ENCODE results near the gene GLB1L2.

The GLB1L2 gene

GRCh38 chr11:134425413-134425812 lies 93.6 kb downstream of the GLB1L2 start:
- no peaks in the 10 kb centered on the region for H3K36me3 ChIP-seq (ENCODE audit: control insufficient read depth in 1 of 2, insufficient read depth in 2 of 2, low read length in 2 of 2)
- H3K9me3 ChIP-seq (ENCODE audit: control insufficient read depth in 1 of 2, low read length in 2 of 2), result no peaks in the 10 kb centered on the region
- no peaks in the 10 kb centered on the region for H3K4me1 ChIP-seq (ENCODE audit: control insufficient read depth in 1 of 2, insufficient read depth in 2 of 2, low read length in 2 of 2)
- no peak overlapping the region for H3K27ac ChIP-seq (ENCODE audit: low read depth, low read length)
- no peak overlapping the region for H3K4me3 ChIP-seq (ENCODE audit: low read depth in 1 of 2, low read length in 2 of 2)
- H3K27me3 ChIP-seq (ENCODE audit: control insufficient read depth in 1 of 2, insufficient read depth in 2 of 2, low read length in 2 of 2), result peaks cover 0 to 7% of the 10 kb centered on the region in 2 donors
- H3K9ac ChIP-seq (ENCODE audit: low read depth in 1 of 2, low read length in 2 of 2), result no peak overlapping the region

Measured in duodenal mucosa (tissue), 2 donors.